HEK293 (cell line): ENCODE data around the gene OR51G2.

Experiments
- CTCF ChIA-PET: fragments of 350-600 bp; formaldehyde crosslinking; extraction: SDS; loops from one replicate; lab custom pipeline; 2021; ENCODE audit warnings: antibody characterized with exemption; lab: Yijun Ruan, JAX
- POLR2A ChIA-PET: fragments of 300-600 bp; formaldehyde crosslinking; extraction: SDS; loops from one replicate; lab custom pipeline; 2020; ENCODE audit warnings: antibody characterized with exemption, inconsistent platforms; lab: Yijun Ruan, JAX
- H3K27ac ChIP-seq: fragments of 200-500 bp; sonication (Bioruptor generic); 2 replicates; pipeline ENCODE4 v1.5.1; 2014; ENCODE audit warnings: low read depth, low read length, control low read depth, inconsistent platforms; ENCODE audit errors: extremely low read depth
- H3K36me3 ChIP-seq, 2 experiments: fragments of 200-500 bp in 1 of 2; sonication (Bioruptor generic) in 1 of 2; 1 replicate in 1 of 2; 2 replicates in 1 of 2; pipeline ENCODE4 v1.5.1; 2014 to 2017; ENCODE audit warnings: inconsistent platforms in 2 of 2, low read length in 2 of 2; ENCODE audit not compliant: control insufficient read depth in 2 of 2, insufficient read depth in 1 of 2
- H3K4me1 ChIP-seq: fragments of 200-500 bp; sonication (Bioruptor generic); 2 replicates; pipeline ENCODE4 v1.5.1; 2014; ENCODE audit warnings: mild to moderate bottlenecking, low read length, inconsistent platforms; ENCODE audit not compliant: control insufficient read depth, insufficient read depth
- H3K4me3 ChIP-seq: 2 replicates; pipeline ENCODE4 v1.5.1; 2011; ENCODE audit warnings: low read depth, mild to moderate bottlenecking, control low read depth, low read length, moderate library complexity
- H3K9me3 ChIP-seq: fragments of 200-500 bp; sonication (Bioruptor generic); 2 replicates; pipeline ENCODE4 v1.5.1; 2014; ENCODE audit warnings: low read depth, low read length, inconsistent platforms; ENCODE audit not compliant: control insufficient read depth, insufficient read depth
- BCL11B ChIP-seq: fragments of 450-650 bp; formaldehyde crosslinking; IDR thresholded peaks from 2 replicates; pipeline ENCODE4 v1.5.1; 2016; ENCODE audit warnings: low read depth, missing biosample characterization, missing genetic modification characterization
- HOXC10 ChIP-seq: sonication (generic); formaldehyde crosslinking; IDR thresholded peaks from 2 replicates; pipeline ENCODE4 v1.8.1; 2023; ENCODE audit warnings: mild to moderate bottlenecking, missing genetic modification reagents
- MEIS1 ChIP-seq: sonication (generic); formaldehyde crosslinking; IDR thresholded peaks from 2 replicates; pipeline ENCODE4 v1.8.1; 2022; ENCODE audit warnings: missing genetic modification reagents, mild to moderate bottlenecking, borderline replicate concordance
- PRDM6 ChIP-seq: fragments of 450-650 bp; formaldehyde crosslinking; IDR thresholded peaks from 2 replicates; pipeline ENCODE4 v1.5.1; 2017; ENCODE audit warnings: missing biosample characterization, missing genetic modification characterization
- SCRT1 ChIP-seq: fragments of 450-650 bp; formaldehyde crosslinking; IDR thresholded peaks from 2 replicates; pipeline ENCODE4 v1.5.1; 2016; ENCODE audit warnings: missing biosample characterization, missing genetic modification characterization, borderline replicate concordance
- ZBTB17 ChIP-seq: fragments of 450-650 bp; formaldehyde crosslinking; IDR thresholded peaks from 2 replicates; pipeline ENCODE4 v1.5.1; 2016; ENCODE audit warnings: missing biosample characterization, missing genetic modification characterization
- ZBTB48 ChIP-seq: fragments of 450-650 bp; formaldehyde crosslinking; IDR thresholded peaks from 2 replicates; pipeline ENCODE4 v1.5.1; 2016; ENCODE audit warnings: missing biosample characterization, missing genetic modification characterization
- ZNF335 ChIP-seq: fragments of 450-650 bp; formaldehyde crosslinking; conservative IDR thresholded peaks from 2 replicates; pipeline ENCODE4 v1.5.1; 2016; ENCODE audit warnings: missing biosample characterization, missing genetic modification characterization
- ZNF341 ChIP-seq: fragments of 450-650 bp; formaldehyde crosslinking; IDR thresholded peaks from 2 replicates; pipeline ENCODE4; 2016; ENCODE audit warnings: low read depth, missing biosample characterization, missing genetic modification characterization
- ZNF514 ChIP-seq: fragments of 450-650 bp; formaldehyde crosslinking; IDR thresholded peaks from 2 replicates; pipeline ENCODE4 v1.5.1; 2016; ENCODE audit warnings: missing biosample characterization, missing genetic modification characterization
- ZNF544 ChIP-seq: fragments of 450-650 bp; formaldehyde crosslinking; IDR thresholded peaks from 2 replicates; pipeline ENCODE4 v1.5.0; 2017; ENCODE audit warnings: missing biosample characterization, missing genetic modification characterization
- ZNF548 ChIP-seq: fragments of 450-650 bp; formaldehyde crosslinking; IDR thresholded peaks from 2 replicates; pipeline ENCODE4 v1.5.1; 2016; ENCODE audit warnings: missing biosample characterization, missing genetic modification characterization
- ZNF580 ChIP-seq: fragments of 450-650 bp; formaldehyde crosslinking; IDR thresholded peaks from 2 replicates; pipeline ENCODE4 v1.5.1; 2016; ENCODE audit warnings: missing biosample characterization, missing genetic modification characterization
- ZNF585B ChIP-seq: fragments of 450-650 bp; formaldehyde crosslinking; IDR thresholded peaks from 2 replicates; pipeline ENCODE4 v1.5.1; 2016; ENCODE audit warnings: missing biosample characterization, missing genetic modification characterization
- ZNF596 ChIP-seq: fragments of 450-650 bp; IDR thresholded peaks from 2 replicates; pipeline ENCODE4 v1.5.0; 2018; ENCODE audit warnings: missing biosample characterization, mild to moderate bottlenecking, missing genetic modification characterization, moderate library complexity
- ZNF701 ChIP-seq: fragments of 450-650 bp; formaldehyde crosslinking; IDR thresholded peaks from 2 replicates; pipeline ENCODE4 v1.5.1; 2016; ENCODE audit warnings: missing biosample characterization, missing genetic modification characterization
- ZNF837 ChIP-seq: fragments of 450-650 bp; formaldehyde crosslinking; IDR thresholded peaks from 2 replicates; pipeline ENCODE4 v1.5.1; 2016; ENCODE audit warnings: missing biosample characterization, missing genetic modification characterization
- ZSCAN4 ChIP-seq: fragments of 450-650 bp; formaldehyde crosslinking; IDR thresholded peaks from 2 replicates; pipeline ENCODE4 v1.5.1; 2017; ENCODE audit warnings: missing biosample characterization, missing genetic modification characterization

The OR51G2 gene

GRCh38 chr11:4881188-4881587 is 38.0 kb downstream of the OR51G2 start:
- Histone ChIP-seq H3K27ac (no peak overlapping the region), H3K36me3 (no peaks in the 10 kb centered on the region), H3K9me3 (no peaks in the 10 kb centered on the region), H3K4me3 (no peak overlapping the region)
- CTCF ChIA-PET, result interaction anchor here (0.7 kb wide), 1 partner anchor 244 kb away, joined by 3 read pairs; the partner anchor contains the start of gene OR51D1
- no peak for TF ChIP-seq MEIS1 (CRISPR knock-in tag)
- TF ChIP-seq, all 188 proteins: peak for 0
- no peaks in the 10 kb centered on the region for H3K4me1 ChIP-seq
- POLR2A ChIA-PET, result no interaction called here

- ChIA-PET POLR2A (no interaction called here), CTCF (interaction anchor here (0.6 kb wide), 1 partner anchor 241 kb away, joined by 4 read pairs; no protein-coding TSS in a partner anchor)
- TF ChIP-seq ZNF548 (no peak), ZNF335 (tag by site-specific recombination) (no peak), ZNF544 (tag by site-specific recombination) (no peak), ZSCAN4 (tag by site-specific recombination) (no peak), ZNF837 (tag by site-specific recombination) (no peak), ZNF585B (tag by site-specific recombination) (no peak), ZNF341 (tag by site-specific recombination) (no peak), HOXC10 (CRISPR knock-in tag) (no peak), ZNF580 (no peak), SCRT1 (no peak), ZNF701 (tag by site-specific recombination) (no peak), ZBTB17 (tag by site-specific recombination) (no peak), PRDM6 (tag by site-specific recombination) (no peak), ZNF596 (tag by site-specific recombination) (no peak), ZBTB48 (tag by site-specific recombination) (no peak), ZNF514 (tag by site-specific recombination) (no peak)
- Histone ChIP-seq H3K9me3 (no peaks in the 10 kb centered on the region), H3K4me3 (no peak overlapping the region), H3K4me1 (no peaks in the 10 kb centered on the region), H3K36me3 (no peaks in the 10 kb centered on the region), H3K27ac (no peak overlapping the region)
Measured at GRCh38 chr11:4865855-4866254, 53.3 kb downstream of the OR51G2 start.

DNA sequence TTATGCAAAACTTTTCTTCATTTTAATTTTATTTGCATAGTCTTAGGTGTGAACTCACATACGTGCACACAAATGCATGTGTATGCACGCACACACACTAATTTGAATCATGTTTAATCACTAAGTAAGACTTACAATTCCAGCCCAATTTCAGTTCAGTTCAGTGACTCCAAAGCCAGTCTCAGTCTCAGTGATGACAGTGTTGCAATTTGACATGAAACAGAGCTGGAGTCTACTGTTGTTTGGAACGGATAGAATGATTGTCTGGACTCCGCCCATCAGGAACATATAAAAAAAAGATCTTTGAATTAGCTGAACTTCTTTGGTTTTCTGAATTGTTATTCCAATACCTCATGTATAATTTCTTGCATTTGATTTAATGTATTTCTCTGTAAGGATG is 55.3 kb downstream of the OR51G2 start:
- Histone ChIP-seq H3K36me3 (no peaks in the 10 kb centered on the region), H3K4me3 (no peak overlapping the region), H3K9me3 (no peaks in the 10 kb centered on the region), H3K4me1 (no peaks in the 10 kb centered on the region), H3K27ac (no peak overlapping the region)
- POLR2A ChIA-PET, result no interaction called here
- CTCF ChIA-PET, result interaction anchor here (1.2 kb wide), 1 partner anchor 227 kb away, joined by 3 read pairs; the partner anchor contains the start of gene OR51D1
- TF ChIP-seq BCL11B (tag by site-specific recombination), result no peak
